NT2/D1 (cell line): Measurements from ENCODE around the gene TMEM204.

Experiments
- DNase-seq: peaks from one replicate; pipeline ENCODE4 v3.0.0-alpha.2; 2011; ENCODE audit warnings: low read depth, low spot score
- H3K27me3 ChIP-seq: 2 replicates; pipeline ENCODE4 v1.6.0; 2011; ENCODE audit warnings: mild to moderate bottlenecking; ENCODE audit not compliant: insufficient read length, insufficient read depth
- H3K36me3 ChIP-seq: 2 replicates; pipeline ENCODE4 v1.6.1; 2011; ENCODE audit warnings: mild to moderate bottlenecking, low read length, mixed read lengths; ENCODE audit not compliant: insufficient read depth, insufficient read length
- H3K4me1 ChIP-seq: 2 replicates; pipeline ENCODE4 v1.5.1; 2011; ENCODE audit not compliant: insufficient read depth, insufficient read length
- H3K4me3 ChIP-seq: 2 replicates; pipeline ENCODE4 v1.5.1; 2011; ENCODE audit warnings: low read depth; ENCODE audit not compliant: insufficient read length
- H3K9ac ChIP-seq: 2 replicates; pipeline ENCODE4 v1.6.0; 2011; ENCODE audit warnings: low read depth; ENCODE audit not compliant: insufficient read length
- H3K9me3 ChIP-seq: 2 replicates; pipeline ENCODE4 v1.5.1; 2011; ENCODE audit warnings: mild to moderate bottlenecking, low read length; ENCODE audit not compliant: insufficient read depth
- SUZ12 ChIP-seq: IDR thresholded peaks from 2 replicates; pipeline ENCODE4 v1.6.1; 2011; ENCODE audit not compliant: insufficient read length, insufficient read depth; ENCODE audit errors: extremely low read depth
- YY1 ChIP-seq: IDR thresholded peaks from 2 replicates; pipeline ENCODE4 v1.6.1; 2011; ENCODE audit not compliant: insufficient read length, insufficient read depth
- ZNF274 ChIP-seq: IDR thresholded peaks from 2 replicates; pipeline ENCODE4 v1.6.1; 2011; ENCODE audit warnings: mild to moderate bottlenecking, low read depth, low read length

The TMEM204 gene

GRCh38 chr16:1533443-1533951 lies at the start of gene TMEM204:
TSS of gene TMEM204 (plus strand) at chr16:1533666. CDS start at chr16:1534276, 610 bp downstream.
- H3K9ac ChIP-seq = peak within 1 kb of the TSS; percentile 36
- TF ChIP-seq SUZ12 (no peak), ZNF274 (no peak), YY1 (no peak)

GRCh38 chr16:1485847-1486496 lies 47.5 kb upstream of the TMEM204 start:
- Histone ChIP-seq H3K4me3 (no peak overlapping the region), H3K4me1 (no peaks in the 10 kb centered on the region), H3K9ac (no peak overlapping the region), H3K36me3 (no peaks in the 10 kb centered on the region), H3K27me3 (peaks cover 4% of the 10 kb centered on the region), H3K9me3 (no peaks in the 10 kb centered on the region)
- TF ChIP-seq ZNF274 (no peak), YY1 (no peak), SUZ12 (no peak)
- DNase-seq = no peak

More at GRCh38 chr16:1533443-1533951, at the start of gene TMEM204:
- no peak for DNase-seq
- H3K27me3 ChIP-seq = no peaks in the 10 kb centered on the region
- H3K4me1 ChIP-seq = peaks cover 13% of the 10 kb centered on the region
- H3K9me3 ChIP-seq = no peaks in the 10 kb centered on the region
- H3K36me3 ChIP-seq = no peaks in the 10 kb centered on the region
- H3K4me3 ChIP-seq = no peak within 1 kb of the TSS

- Histone ChIP-seq H3K9ac (peak overlapping the region; percentile 21), H3K9me3 (no peaks in the 10 kb centered on the region), H3K27me3 (peaks cover 3% of the 10 kb centered on the region), H3K36me3 (no peaks in the 10 kb centered on the region), H3K4me1 (no peaks in the 10 kb centered on the region), H3K4me3 (no peak overlapping the region)
- TF ChIP-seq ZNF274 = no peak
- TF ChIP-seq SUZ12 = no peak
- no peak for TF ChIP-seq YY1
- DNase-seq = no peak
Measured at GRCh38 chr16:1486551-1487390, 46.7 kb upstream of the TMEM204 start.

GRCh38 chr16:1487395-1488053 lies 45.9 kb upstream of the TMEM204 start:
- no peaks in the 10 kb centered on the region for H3K36me3 ChIP-seq
- no peaks in the 10 kb centered on the region for H3K9me3 ChIP-seq
- no peak overlapping the region for H3K9ac ChIP-seq
- H3K4me1 ChIP-seq = peaks cover 1% of the 10 kb centered on the region
- no peak for TF ChIP-seq SUZ12
- TF ChIP-seq YY1 = no peak
- no peak for TF ChIP-seq ZNF274
- no peaks in the 10 kb centered on the region for H3K27me3 ChIP-seq
- no peak overlapping the region for H3K4me3 ChIP-seq
- DNase-seq = no peak

- TF ChIP-seq ZNF274 (no peak), YY1 (no peak), SUZ12 (no peak)
Measured at GRCh38 chr16:1488054-1488601, 45.3 kb upstream of the TMEM204 start.

GRCh38 chr16:1488619-1489018 lies 44.8 kb upstream of the TMEM204 start, which contains the start of gene PTX4:
TSS of gene PTX4 (minus strand) at chr16:1488944. CDS start at chr16:1488909, 35 bp downstream.
- Histone ChIP-seq H3K9me3 (no peaks in the 10 kb centered on the region), H3K4me1 (peaks cover 3% of the 10 kb centered on the region), H3K27me3 (no peaks in the 10 kb centered on the region), H3K9ac (peak within 1 kb of the TSS; percentile 64), H3K4me3 (no peak within 1 kb of the TSS), H3K36me3 (no peaks in the 10 kb centered on the region)
- DNase-seq = no peak
- TF ChIP-seq ZNF274 (no peak), SUZ12 (no peak), YY1 (no peak)

More at GRCh38 chr16:1488054-1488601, 45.3 kb upstream of the TMEM204 start:
- no peak for DNase-seq
- Histone ChIP-seq H3K4me1 (peaks cover 3% of the 10 kb centered on the region), H3K27me3 (no peaks in the 10 kb centered on the region), H3K9me3 (no peaks in the 10 kb centered on the region), H3K36me3 (no peaks in the 10 kb centered on the region), H3K9ac (peak overlapping the region; percentile 64), H3K4me3 (no peak overlapping the region)
